Hindlimb muscle (tissue), 1 donor: ENCODE measurements around the gene TBC1D10A. TPM values are rescaled to one million over a fixed set of nuclear protein-coding genes. Genes with fewer than 3 reads are reported as not detected.

ENCODE experiments used
- DNase-seq: peaks from one replicate; pipeline ENCODE4 v3.0.0-alpha.2; 2013
- polyA plus RNA-seq: library from polyadenylated mRNA; unstranded; fragments of 120-200 nt; gene quantifications from one replicate; pipeline ENCODE4 v1.2.1, GENCODE V29; 2013; ENCODE audit not compliant: insufficient read length

Gene TBC1D10A
- polyA plus RNA-seq, 1 donor, result 8.1 TPM

- DNase-seq, result no peak
These were observed 60.8 kb downstream of the TBC1D10A start for GRCh38 chr22:30265823-30266444.

- no peak for DNase-seq
These were observed 61.5 kb downstream of the TBC1D10A start for GRCh38 chr22:30265131-30265720.

DNA sequence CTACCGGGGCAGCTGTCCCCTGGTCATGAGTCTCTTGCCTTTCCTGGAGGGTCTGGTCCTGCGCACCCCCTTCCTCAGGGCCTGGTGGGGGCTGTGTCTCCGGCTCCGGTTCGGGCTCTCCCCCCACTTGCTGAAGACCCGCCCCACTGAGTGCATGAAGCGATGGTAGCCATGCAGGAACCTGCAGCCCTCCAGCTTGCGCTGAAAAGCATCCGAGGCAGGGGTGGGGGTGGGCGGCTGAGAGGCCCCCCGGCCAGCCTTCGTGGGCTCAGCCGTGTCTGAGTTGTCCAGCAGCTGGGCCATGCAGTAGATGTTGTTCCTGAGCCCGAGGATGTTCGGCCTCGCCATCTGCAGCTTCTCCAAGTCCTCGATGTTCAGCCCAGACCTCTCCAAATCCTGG is 62.9 kb downstream of the TBC1D10A start:
- DNase-seq, result no peak

DNA sequence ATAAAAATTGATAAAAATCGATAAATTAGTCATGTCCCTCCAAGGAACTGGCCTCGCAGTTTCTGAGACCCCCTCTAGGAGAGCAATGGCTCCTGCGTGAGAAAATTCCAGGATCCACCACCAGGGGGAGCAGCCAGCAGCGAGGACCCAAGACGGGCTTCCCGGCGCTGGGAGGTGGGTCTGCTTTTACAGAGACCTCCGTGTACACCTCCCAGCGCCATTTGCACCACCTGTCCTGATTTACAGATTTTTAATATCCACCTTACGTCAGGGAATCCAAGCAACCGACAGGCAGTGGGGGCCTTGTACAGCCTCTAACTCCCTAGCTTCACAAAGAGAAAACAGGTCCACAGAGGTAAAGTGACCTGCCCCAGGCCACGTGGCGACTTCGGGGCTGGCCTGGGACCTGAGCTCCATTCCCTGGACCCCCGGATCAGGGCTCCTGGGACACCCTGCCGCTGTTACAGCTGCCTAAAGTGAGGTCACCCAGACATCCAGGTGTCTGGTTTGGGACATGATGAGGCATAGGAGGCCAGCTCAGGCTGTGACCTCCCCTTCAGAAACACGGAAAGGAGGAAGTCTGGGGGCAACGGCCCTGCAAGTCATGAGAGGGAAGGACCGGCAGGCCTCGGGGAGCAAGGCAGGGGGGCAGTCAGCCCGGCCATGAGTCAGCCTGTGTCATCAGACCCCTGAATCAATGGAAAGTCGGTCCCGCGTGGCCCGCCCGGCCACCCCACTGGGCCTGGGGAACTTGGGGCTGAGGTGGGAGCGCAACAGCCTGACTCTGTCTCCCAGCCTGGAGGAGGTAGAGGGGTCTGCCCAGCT is 63.6 kb downstream of the TBC1D10A start:
- DNase-seq, result peak; percentile 63

DNA sequence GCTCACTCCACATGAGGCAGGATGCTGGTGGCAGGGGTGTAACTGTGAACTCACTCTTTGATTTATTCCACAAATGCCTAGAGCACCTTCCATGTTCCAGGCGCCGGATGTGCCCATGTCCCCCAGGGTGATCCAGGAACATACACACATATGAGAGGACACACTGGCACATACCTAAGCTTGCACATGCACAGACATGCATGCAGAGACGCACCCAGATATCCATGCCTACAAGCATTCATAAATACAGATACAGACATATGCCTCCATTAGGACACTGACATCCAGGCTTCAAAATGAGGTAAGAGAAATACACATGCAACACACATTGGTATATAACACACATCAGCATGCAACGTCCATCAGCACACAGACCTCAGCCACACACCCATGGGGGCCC is 64.6 kb downstream of the TBC1D10A start:
- no peak for DNase-seq

- DNase-seq, result no peak
These were observed 65.6 kb downstream of the TBC1D10A start for GRCh38 chr22:30261134-30261533.

DNA sequence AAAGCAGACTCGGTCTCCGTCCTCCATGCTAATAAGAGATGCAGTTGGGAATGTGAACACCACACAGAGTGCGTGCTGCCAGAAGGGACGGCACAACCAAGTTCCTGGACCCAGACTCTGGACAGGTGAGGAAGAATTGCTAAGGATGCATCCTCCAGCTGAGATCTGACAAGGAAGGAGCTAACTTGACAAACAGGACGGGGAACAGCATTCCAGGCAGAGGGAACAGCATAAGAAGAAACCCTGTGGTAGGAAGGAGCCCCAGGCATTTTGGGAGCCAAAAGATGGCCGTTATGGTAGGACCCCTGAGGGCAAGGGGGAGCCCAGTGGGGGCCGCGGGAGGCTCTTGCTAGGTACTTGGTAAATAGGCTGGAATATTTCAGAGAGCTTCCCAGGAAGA is 66.1 kb downstream of the TBC1D10A start:
- no peak for DNase-seq

DNA sequence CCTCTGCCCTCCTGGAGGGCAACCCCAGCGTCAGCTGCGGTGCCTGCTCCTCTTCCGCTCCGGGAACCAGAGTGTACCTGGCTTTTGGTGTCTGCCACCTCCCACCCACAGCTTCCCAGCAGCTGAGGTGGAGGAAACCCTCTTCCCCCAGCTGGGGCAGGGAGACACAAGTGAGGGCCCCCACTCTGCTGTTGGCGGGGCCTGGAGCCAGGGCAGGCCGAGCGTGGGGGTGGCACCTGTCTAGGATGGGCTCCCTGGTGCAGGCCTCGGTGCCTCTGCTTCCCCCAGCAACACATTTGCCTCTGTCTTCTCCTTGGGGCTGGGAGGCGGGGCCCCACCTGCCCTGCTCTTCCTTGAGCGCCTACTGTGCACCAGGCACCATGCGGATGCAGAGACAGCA is 66.5 kb downstream of the TBC1D10A start:
- no peak for DNase-seq

DNA sequence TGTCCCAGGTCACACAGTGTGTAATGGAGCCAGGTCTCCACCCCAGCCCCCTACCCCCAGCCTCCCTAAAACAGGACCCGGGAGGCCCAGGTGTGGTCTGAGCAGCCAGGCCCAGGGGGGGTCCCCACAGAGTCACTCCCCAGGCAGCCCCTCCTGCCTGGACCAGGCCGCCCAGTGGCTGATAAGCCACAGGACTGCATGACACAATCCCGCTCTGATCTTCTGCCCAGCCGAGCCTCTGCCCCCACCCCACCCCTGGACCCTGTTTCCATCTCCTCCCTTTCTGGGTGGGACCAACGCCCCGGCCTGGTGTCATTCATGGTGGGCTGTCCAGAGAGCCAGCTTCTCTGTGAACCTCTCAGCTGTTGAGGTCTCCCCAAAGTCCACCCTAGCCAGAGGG is 72.4 kb downstream of the TBC1D10A start:
- no peak for DNase-seq

- DNase-seq, result no peak
These were observed 73.4 kb downstream of the TBC1D10A start for GRCh38 chr22:30253205-30253852.

DNA sequence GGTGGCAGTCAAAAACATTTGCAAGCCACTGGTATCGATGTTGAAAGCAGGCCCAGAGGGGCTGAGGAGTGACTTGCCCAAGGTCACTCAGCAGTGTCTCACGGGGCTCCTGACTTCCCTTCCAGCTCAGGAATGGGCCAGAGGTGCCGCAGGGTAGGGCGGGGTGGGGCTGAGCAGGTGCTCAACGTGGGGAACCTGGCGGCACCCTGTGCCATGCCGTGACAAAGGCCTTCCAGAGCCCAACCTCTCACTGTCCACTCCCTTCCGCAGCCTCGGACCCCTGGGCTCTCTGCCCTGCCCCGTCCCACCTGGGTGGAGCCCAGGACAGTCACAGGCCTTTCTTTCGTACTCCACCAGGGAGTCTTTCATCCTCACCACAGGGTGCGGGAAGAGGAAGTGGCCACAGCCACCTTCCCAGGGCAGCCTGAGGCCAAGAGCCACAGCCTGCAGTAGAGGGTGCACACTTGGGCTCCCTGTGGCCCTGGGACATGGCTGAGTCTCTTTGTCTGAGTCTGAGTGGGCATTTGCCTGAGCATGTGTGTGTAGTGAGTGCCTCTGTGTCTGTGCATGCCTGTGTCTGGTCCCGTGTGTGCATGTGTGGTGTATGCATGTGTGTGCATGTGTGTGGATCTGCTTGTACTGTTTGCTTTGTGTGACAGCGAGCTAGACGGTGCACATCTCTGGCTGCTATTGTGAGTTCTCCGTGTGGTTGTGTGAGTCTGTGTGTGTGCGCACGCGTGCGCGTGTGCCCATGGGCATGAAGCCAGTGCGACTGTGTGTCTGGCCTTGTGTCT is 74.1 kb downstream of the TBC1D10A start:
- DNase-seq, result no peak

DNA sequence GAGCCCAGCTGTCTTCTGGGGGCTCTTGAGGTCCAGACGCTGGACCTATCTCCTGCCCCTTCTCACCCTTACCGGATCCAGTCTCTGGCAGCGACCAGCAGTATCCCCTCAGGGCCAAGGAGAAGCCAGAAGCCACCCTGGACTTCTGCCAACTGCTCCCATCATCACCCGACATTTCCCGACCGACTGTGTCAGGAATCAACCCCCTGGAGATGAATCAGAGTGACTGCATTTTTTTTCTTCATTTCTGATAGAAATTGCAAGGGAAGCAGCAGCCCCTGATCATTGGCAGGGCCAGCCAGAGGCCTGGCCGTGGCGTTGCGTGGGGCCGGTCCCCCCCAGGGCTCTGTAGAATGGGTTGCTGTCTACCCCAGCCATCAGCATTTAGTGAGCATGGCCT is 75.0 kb downstream of the TBC1D10A start:
- no peak for DNase-seq

DNA sequence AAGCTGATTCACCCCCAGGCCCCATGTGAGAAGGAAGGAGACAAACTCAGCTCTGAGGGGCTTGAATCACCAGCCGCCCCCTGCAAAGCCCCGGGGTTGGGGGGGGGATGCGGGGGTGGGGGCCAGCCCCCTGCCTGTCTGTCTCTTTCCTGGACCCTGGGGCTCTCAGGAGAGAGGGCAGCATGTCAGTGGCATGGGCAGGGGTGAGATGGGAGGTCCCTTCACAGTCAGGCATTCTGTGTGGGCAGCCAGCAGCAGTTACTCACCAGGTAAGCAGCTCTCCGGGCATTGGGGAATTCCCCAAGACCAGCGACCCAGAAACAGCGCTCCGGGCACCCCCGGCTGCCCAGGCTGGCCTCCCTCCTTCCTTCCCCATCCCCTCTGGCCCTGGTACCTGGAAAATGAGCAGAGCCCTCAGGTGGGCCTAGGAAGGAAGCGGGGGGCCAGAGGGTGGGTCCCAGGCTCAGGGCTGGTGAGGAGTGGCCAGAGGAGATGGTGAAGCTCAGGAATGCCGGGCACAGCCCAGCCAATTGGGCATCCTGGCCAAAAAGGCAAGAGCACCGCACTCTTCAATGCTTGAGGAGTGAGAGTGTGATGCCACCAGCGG is 76.0 kb downstream of the TBC1D10A start:
- no peak for DNase-seq

DNA sequence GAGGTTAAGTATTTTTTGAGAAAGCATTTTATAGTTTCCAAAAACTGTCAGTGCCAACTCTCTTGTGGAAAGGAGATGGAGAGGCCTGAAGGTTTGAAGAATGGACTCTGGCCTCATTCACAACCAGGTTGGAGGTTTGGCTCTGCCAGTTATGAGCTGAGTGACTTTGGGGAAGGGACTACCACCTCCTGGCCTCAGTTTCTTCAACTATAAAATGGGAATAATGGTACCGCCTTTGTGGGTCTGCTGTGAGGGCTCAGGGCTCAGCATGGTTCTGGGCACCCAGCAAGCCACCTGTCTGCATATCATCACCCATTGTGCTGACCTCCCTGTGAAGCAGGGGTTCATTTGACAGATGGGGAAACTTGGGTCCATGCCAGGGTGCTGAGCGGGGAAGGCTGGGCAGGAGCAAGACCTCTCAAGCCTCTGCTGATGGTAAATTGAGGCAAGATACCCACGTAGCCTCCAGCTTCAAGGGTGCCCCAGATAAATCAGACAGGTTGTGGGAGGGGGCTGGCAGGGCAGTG is 76.6 kb downstream of the TBC1D10A start:
- no peak for DNase-seq

- peak; percentile 75 for DNase-seq
These were observed 77.4 kb downstream of the TBC1D10A start for GRCh38 chr22:30249049-30250038.

GRCh38 chr22:30248484-30248883 is 78.3 kb downstream of the TBC1D10A start:
- DNase-seq, result no peak

DNA sequence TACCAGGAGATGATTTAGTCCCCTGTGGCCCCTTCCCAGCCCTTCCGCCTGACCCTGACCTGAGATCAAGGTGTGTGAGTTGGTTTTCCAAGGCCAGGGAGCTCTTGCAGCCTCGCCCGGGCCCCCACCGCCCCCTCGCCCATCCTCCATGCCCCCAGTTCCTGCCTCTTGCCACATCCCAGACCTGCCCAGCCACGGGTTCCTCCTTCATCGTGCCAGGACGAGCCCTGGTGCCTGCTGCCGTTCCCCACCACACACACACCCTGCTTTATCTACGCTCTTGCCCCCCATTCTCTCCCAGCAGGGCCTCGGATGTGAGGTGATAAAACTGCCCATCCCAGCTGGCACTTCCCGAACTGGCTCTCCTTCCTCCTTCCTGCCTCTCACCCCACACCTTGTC is 78.8 kb downstream of the TBC1D10A start:
- DNase-seq, result no peak

GRCh38 chr22:30247561-30247960 is 79.2 kb downstream of the TBC1D10A start:
- no peak for DNase-seq

- DNase-seq, result no peak
These were observed 79.8 kb downstream of the TBC1D10A start for GRCh38 chr22:30246814-30247376.
